Measurements from ENCODE around the gene RNF181. TPM values are rescaled to one million over a fixed set of nuclear protein-coding genes. Genes with fewer than 3 reads are reported as not detected.

The RNF181 gene
- total RNA-seq, 1 donor from 2014 or later, result 78.8 TPM

GRCh38 chr2:85578243-85579180 lies 17.0 kb upstream of the RNF181 start:
- Mint-ChIP-seq H3K9me3 (no peaks in the 10 kb centered on the region), H3K4me1 (ENCODE audit: unreplicated experiment) (peaks cover 32% of the 10 kb centered on the region), H3K27ac (peak overlapping the region; percentile 98), H3K27me3 (no peaks in the 10 kb centered on the region), H3K4me3 (peak overlapping the region; percentile 94), H3K36me3 (no peaks in the 10 kb centered on the region)
- no peak for DNase-seq (ENCODE audit: extremely low spot score, unreplicated experiment)
- no peak for TF ChIP-seq CTCF (conservative IDR thresholded peaks at IDR 0.05)

- Mint-ChIP-seq H3K9me3 (no peaks in the 10 kb centered on the region), H3K27ac (peak overlapping the region; percentile 98), H3K4me3 (peak overlapping the region; percentile 94), H3K4me1 (ENCODE audit: unreplicated experiment) (peaks cover 32% of the 10 kb centered on the region), H3K27me3 (no peaks in the 10 kb centered on the region), H3K36me3 (no peaks in the 10 kb centered on the region)
- no peak for DNase-seq (ENCODE audit: extremely low spot score, unreplicated experiment)
- TF ChIP-seq CTCF (conservative IDR thresholded peaks at IDR 0.05), result no peak
Measured at GRCh38 chr2:85579266-85579935, 16.1 kb upstream of the RNF181 start.

GRCh38 chr2:85580206-85580605 lies 15.3 kb upstream of the RNF181 start:
- Mint-ChIP-seq H3K36me3 (no peaks in the 10 kb centered on the region), H3K27me3 (no peaks in the 10 kb centered on the region), H3K9me3 (no peaks in the 10 kb centered on the region), H3K4me1 (ENCODE audit: unreplicated experiment) (peaks cover 37% of the 10 kb centered on the region), H3K27ac (peak overlapping the region; percentile 98), H3K4me3 (peak overlapping the region; percentile 41)
- no peak for DNase-seq (ENCODE audit: extremely low spot score, unreplicated experiment)
- no peak for TF ChIP-seq CTCF (conservative IDR thresholded peaks at IDR 0.05)

GRCh38 chr2:85582492-85582891 lies 13.1 kb upstream of the RNF181 start:
- Mint-ChIP-seq H3K27me3 (no peaks in the 10 kb centered on the region), H3K4me3 (no peak overlapping the region), H3K4me1 (ENCODE audit: unreplicated experiment) (peaks cover 39% of the 10 kb centered on the region), H3K36me3 (no peaks in the 10 kb centered on the region), H3K9me3 (no peaks in the 10 kb centered on the region), H3K27ac (no peak overlapping the region)
- no peak for TF ChIP-seq CTCF (conservative IDR thresholded peaks at IDR 0.05)
- no peak for DNase-seq (ENCODE audit: extremely low spot score, unreplicated experiment)

- Mint-ChIP-seq H3K27me3 (no peaks in the 10 kb centered on the region), H3K9me3 (no peaks in the 10 kb centered on the region), H3K4me3 (no peak overlapping the region), H3K27ac (no peak overlapping the region), H3K4me1 (ENCODE audit: unreplicated experiment) (peaks cover 35% of the 10 kb centered on the region), H3K36me3 (no peaks in the 10 kb centered on the region)
- TF ChIP-seq CTCF (conservative IDR thresholded peaks at IDR 0.05), result no peak
- no peak for DNase-seq (ENCODE audit: extremely low spot score, unreplicated experiment)
Measured at GRCh38 chr2:85583667-85584353, 11.7 kb upstream of the RNF181 start.

Data from type B pancreatic cell (in vitro differentiated cells).